ENCODE data around the gene SNED1.

The SNED1 gene

GRCh38 chr2:241133436-241133820, 135.0 kb downstream of the SNED1 start:
- DNase-seq, result no peak

- no peak for DNase-seq
These were observed 136.3 kb downstream of the SNED1 start for GRCh38 chr2:241134711-241135110.

GRCh38 chr2:241135737-241136136, 137.3 kb downstream of the SNED1 start:
- DNase-seq, result no peak

- DNase-seq, result no peak
These were observed 137.8 kb downstream of the SNED1 start for GRCh38 chr2:241136191-241136590.

GRCh38 chr2:241136661-241137260, 138.3 kb downstream of the SNED1 start:
- no peak for DNase-seq

GRCh38 chr2:241137276-241138190, 139.1 kb downstream of the SNED1 start:
- no peak for DNase-seq

GRCh38 chr2:241138471-241138870, 140.1 kb downstream of the SNED1 start:
- DNase-seq, result no peak

GRCh38 chr2:241139531-241140444, 141.4 kb downstream of the SNED1 start:
- DNase-seq, result no peak

GRCh38 chr2:241140445-241140840, 142.0 kb downstream of the SNED1 start:
- no peak for DNase-seq

GRCh38 chr2:241141214-241141770, 142.9 kb downstream of the SNED1 start:
- no peak for DNase-seq

GRCh38 chr2:241142063-241142462, 143.6 kb downstream of the SNED1 start:
- no peak for DNase-seq

- DNase-seq, result no peak
These were observed 144.2 kb downstream of the SNED1 start for GRCh38 chr2:241142593-241142992.
